Smooth muscle cell (in vitro differentiated cells): ENCODE measurements around the gene ZNF577. TPM values are rescaled to one million over a fixed set of nuclear protein-coding genes. Genes with fewer than 3 reads are reported as not detected.

Experiments used
- DNase-seq: peaks from one replicate; lab custom pipeline; 2025; ENCODE audit not compliant: unreplicated experiment; lab: John Stamatoyannopoulos, UW
- H2AFZ ChIP-seq: fragments of 200-600 bp; sonication (generic); 2 replicates; pipeline ENCODE4 v1.6.0; 2016; ENCODE audit warnings: antibody characterized with exemption, low read depth, mild to moderate bottlenecking
- H3F3A ChIP-seq: fragments of 200-600 bp; sonication (generic); 2 replicates; pipeline ENCODE4 v1.6.0; 2017; ENCODE audit warnings: antibody characterized with exemption, low read depth
- H3K27ac ChIP-seq: fragments of 200-600 bp; sonication (generic); 2 replicates; pipeline ENCODE4 v1.5.1; 2016; ENCODE audit warnings: low read depth, mild to moderate bottlenecking
- H3K27me3 ChIP-seq: fragments of 200-600 bp; sonication (generic); 2 replicates; pipeline ENCODE4 v1.6.1; 2016; ENCODE audit warnings: low read depth, mild to moderate bottlenecking
- H3K36me3 ChIP-seq: fragments of 200-600 bp; sonication (generic); 2 replicates; pipeline ENCODE4 v1.5.1; 2016; ENCODE audit warnings: low read depth
- H3K4me1 ChIP-seq: fragments of 200-600 bp; sonication (generic); 2 replicates; pipeline ENCODE4 v1.5.1; 2016; ENCODE audit warnings: low read depth
- H3K4me2 ChIP-seq: fragments of 200-600 bp; sonication (generic); 2 replicates; pipeline ENCODE4 v1.6.0; 2016; ENCODE audit warnings: mild to moderate bottlenecking
- H3K4me3 ChIP-seq: fragments of 200-600 bp; sonication (generic); 2 replicates; pipeline ENCODE4 v1.5.1; 2016; ENCODE audit warnings: mild to moderate bottlenecking
- H3K79me2 ChIP-seq: fragments of 200-600 bp; sonication (generic); 2 replicates; pipeline ENCODE4 v1.6.0; 2016; ENCODE audit warnings: low read depth, mild to moderate bottlenecking
- H3K9ac ChIP-seq: fragments of 200-600 bp; sonication (generic); 2 replicates; pipeline ENCODE4 v1.6.0; 2016; ENCODE audit warnings: low read depth
- H3K9me3 ChIP-seq: fragments of 200-600 bp; sonication (generic); replicated peaks from 2 replicates; pipeline ENCODE4 v1.5.1; 2016; ENCODE audit warnings: low read depth
- H4K20me1 ChIP-seq: fragments of 200-600 bp; sonication (generic); 2 replicates; pipeline ENCODE4 v1.6.0; 2016; ENCODE audit warnings: low read depth
- CTCF ChIP-seq: fragments of 200-600 bp; sonication (generic); IDR thresholded peaks from 2 replicates; pipeline ENCODE4 v1.5.1; 2017; ENCODE audit warnings: borderline replicate concordance, mild to moderate bottlenecking, antibody characterized with exemption; ENCODE audit not compliant: insufficient read depth, poor library complexity, severe bottlenecking
- WGBS: methylation state at CpG from one replicate; pipeline ENCODE4 v1.1.7; 2016; ENCODE audit warnings: low lambda C conversion rate; 5-methylcytosine and 5-hydroxymethylcytosine counted together
- polyA plus RNA-seq: library from polyadenylated mRNA; unstranded; fragments of >200 nt; fragmentation: Nextera tagmentation; extraction: Ambion mirVana; gene quantifications from 2 replicates; pipeline ENCODE4 v1.2.1, GENCODE V29; 2016
- total RNA-seq: library from RNA; depleted of rRNA; stranded (reverse); fragments of >200 nt; gene quantifications from 2 replicates; pipeline ENCODE4 v1.2.3, GENCODE V29; 2014

Gene ZNF577
- total and polyA plus RNA-seq, 2 experiments from 2014 or later, result 4.8 to 5.8 TPM

- H3K36me3 ChIP-seq, result no peaks in the 10 kb centered on the region
- H3K4me1 ChIP-seq, result no peaks in the 10 kb centered on the region
- no peak overlapping the region for H3K9ac ChIP-seq
- no peak for DNase-seq
- no peaks in the 10 kb centered on the region for H3F3A ChIP-seq
- TF ChIP-seq CTCF, result no peak
- peaks cover 12% of the 10 kb centered on the region for H3K9me3 ChIP-seq
- H3K4me3 ChIP-seq, result no peak overlapping the region
- no peak overlapping the region for H2AFZ ChIP-seq
- H3K4me2 ChIP-seq, result no peak overlapping the region
- H3K79me2 ChIP-seq, result no peaks in the 10 kb centered on the region
- no peak overlapping the region for H3K27ac ChIP-seq
- H3K27me3 ChIP-seq, result no peaks in the 10 kb centered on the region
- no peaks in the 10 kb centered on the region for H4K20me1 ChIP-seq
Observed at GRCh38 chr19:51821921-51822320, 65.8 kb downstream of the ZNF577 start.

GRCh38 chr19:51821456-51821855 lies 66.3 kb downstream of the ZNF577 start:
- no peaks in the 10 kb centered on the region for H3K27me3 ChIP-seq
- no peaks in the 10 kb centered on the region for H3F3A ChIP-seq
- H3K4me3 ChIP-seq, result no peak overlapping the region
- no peak for TF ChIP-seq CTCF
- H3K27ac ChIP-seq, result no peak overlapping the region
- no peaks in the 10 kb centered on the region for H3K4me1 ChIP-seq
- no peaks in the 10 kb centered on the region for H3K79me2 ChIP-seq
- H3K4me2 ChIP-seq, result no peak overlapping the region
- no peak overlapping the region for H3K9ac ChIP-seq
- DNase-seq, result no peak
- H3K36me3 ChIP-seq, result no peaks in the 10 kb centered on the region
- WGBS, result 73% methylated on average over 3 of the region's 3 CpGs
- peaks cover 10% of the 10 kb centered on the region for H3K9me3 ChIP-seq
- no peaks in the 10 kb centered on the region for H4K20me1 ChIP-seq
- H2AFZ ChIP-seq, result no peak overlapping the region

Other genes with a start within 250 kb of the ZNF577 start
- not detected in 2 replicates for gene SIGLEC14, start 241.1 kb downstream of the ZNF577 start, total RNA-seq
- not detected in 2 replicates for gene SIGLEC14, start 241.1 kb downstream of the ZNF577 start, polyA plus RNA-seq
- gene SPACA6, start 194.6 kb downstream of the ZNF577 start, total RNA-seq, result 3.3 and 4.1 TPM in 2 replicates
- gene SPACA6, start 194.6 kb downstream of the ZNF577 start, polyA plus RNA-seq, result 3.0 and 4.3 TPM in 2 replicates
- 0.90 and 0.94 TPM in 2 replicates for gene HAS1, start 164.0 kb downstream of the ZNF577 start, total RNA-seq
- gene HAS1, start 164.0 kb downstream of the ZNF577 start, polyA plus RNA-seq, result 1.5 and 1.8 TPM in 2 replicates
- not detected in 2 replicates for gene FPR1, start 136.1 kb downstream of the ZNF577 start, total RNA-seq
- gene FPR1, start 136.1 kb downstream of the ZNF577 start, polyA plus RNA-seq, result not detected in 2 replicates
- gene FPR2, start 126.8 kb downstream of the ZNF577 start, total RNA-seq, result 0.13 TPM in 1 of 2 replicates, not detected in the other
- not detected in 2 replicates for gene FPR2, start 126.8 kb downstream of the ZNF577 start, polyA plus RNA-seq
- gene FPR3, start 92.8 kb downstream of the ZNF577 start, total RNA-seq, result not detected in 2 replicates
- not detected in 2 replicates for gene FPR3, start 92.8 kb downstream of the ZNF577 start, polyA plus RNA-seq
- 6.1 and 8.7 TPM in 2 replicates for gene ZNF649, start 17.1 kb upstream of the ZNF577 start, total RNA-seq
- gene ZNF649, start 17.1 kb upstream of the ZNF577 start, polyA plus RNA-seq, result 3.2 and 4.1 TPM in 2 replicates
- gene ZNF613, start 39.5 kb upstream of the ZNF577 start, total RNA-seq, result 3.9 and 6.3 TPM in 2 replicates
- 3.5 and 3.8 TPM in 2 replicates for gene ZNF613, start 39.5 kb upstream of the ZNF577 start, polyA plus RNA-seq
- 3.9 and 5.2 TPM in 2 replicates for gene ZNF350, start 98.9 kb upstream of the ZNF577 start, total RNA-seq
- gene ZNF350, start 98.9 kb upstream of the ZNF577 start, polyA plus RNA-seq, result 3.0 and 3.4 TPM in 2 replicates
- 13.2 and 23.6 TPM in 2 replicates for gene ZNF615, start 120.3 kb upstream of the ZNF577 start, total RNA-seq
- gene ZNF615, start 120.3 kb upstream of the ZNF577 start, polyA plus RNA-seq, result 3.5 and 4.5 TPM in 2 replicates
- gene ZNF614, start 140.4 kb upstream of the ZNF577 start, total RNA-seq, result 11.1 and 17.8 TPM in 2 replicates
- gene ZNF614, start 140.4 kb upstream of the ZNF577 start, polyA plus RNA-seq, result 5.9 and 7.9 TPM in 2 replicates
- 18.3 and 29.9 TPM in 2 replicates for gene ZNF432, start 160.9 kb upstream of the ZNF577 start, total RNA-seq
- gene ZNF432, start 160.9 kb upstream of the ZNF577 start, polyA plus RNA-seq, result 4.2 and 6.3 TPM in 2 replicates
- gene ZNF841, start 207.8 kb upstream of the ZNF577 start, total RNA-seq, result 37.4 and 50.6 TPM in 2 replicates
- gene ZNF841, start 207.8 kb upstream of the ZNF577 start, polyA plus RNA-seq, result 7.8 and 7.9 TPM in 2 replicates